HFF-Myc (cell line): ENCODE data around the gene BSX.
A peak's percentile ranks its signal among the peaks of the same experiment; 100 is the strongest.

Source experiments
- DNase-seq: peaks from one replicate; pipeline ENCODE4 v3.0.0-alpha.2; 2011; ENCODE audit warnings: low read depth; ENCODE audit errors: extremely low read depth
- H3K4me3 ChIP-seq: replicated peaks from 2 replicates; pipeline ENCODE4 v1.5.1; 2011; ENCODE audit warnings: low read depth, mild to moderate bottlenecking, control low read depth, low read length
- TF ChIP-seq, protein P1 (sequence below): IDR thresholded peaks from 2 replicates; pipeline ENCODE4 v1.5.1; 2012; ENCODE audit warnings: mild to moderate bottlenecking, low read depth, low read length, control low read depth; ENCODE audit errors: missing control alignments

Gene BSX

GRCh38 chr11:123000721-123001120 is 19.1 kb upstream of the BSX start:
- TF ChIP-seq, protein P1, sequence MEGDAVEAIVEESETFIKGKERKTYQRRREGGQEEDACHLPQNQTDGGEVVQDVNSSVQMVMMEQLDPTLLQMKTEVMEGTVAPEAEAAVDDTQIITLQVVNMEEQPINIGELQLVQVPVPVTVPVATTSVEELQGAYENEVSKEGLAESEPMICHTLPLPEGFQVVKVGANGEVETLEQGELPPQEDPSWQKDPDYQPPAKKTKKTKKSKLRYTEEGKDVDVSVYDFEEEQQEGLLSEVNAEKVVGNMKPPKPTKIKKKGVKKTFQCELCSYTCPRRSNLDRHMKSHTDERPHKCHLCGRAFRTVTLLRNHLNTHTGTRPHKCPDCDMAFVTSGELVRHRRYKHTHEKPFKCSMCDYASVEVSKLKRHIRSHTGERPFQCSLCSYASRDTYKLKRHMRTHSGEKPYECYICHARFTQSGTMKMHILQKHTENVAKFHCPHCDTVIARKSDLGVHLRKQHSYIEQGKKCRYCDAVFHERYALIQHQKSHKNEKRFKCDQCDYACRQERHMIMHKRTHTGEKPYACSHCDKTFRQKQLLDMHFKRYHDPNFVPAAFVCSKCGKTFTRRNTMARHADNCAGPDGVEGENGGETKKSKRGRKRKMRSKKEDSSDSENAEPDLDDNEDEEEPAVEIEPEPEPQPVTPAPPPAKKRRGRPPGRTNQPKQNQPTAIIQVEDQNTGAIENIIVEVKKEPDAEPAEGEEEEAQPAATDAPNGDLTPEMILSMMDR = no peak
- DNase-seq = no peak
- no peak overlapping the region for H3K4me3 ChIP-seq

- DNase-seq = no peak
- no peak overlapping the region for H3K4me3 ChIP-seq
- TF ChIP-seq, protein P1 = no peak
Measured at GRCh38 chr11:122998727-122999366, 17.2 kb upstream of the BSX start.

- no peak overlapping the region for H3K4me3 ChIP-seq
- DNase-seq = no peak
- TF ChIP-seq, protein P1 = no peak
Measured at GRCh38 chr11:122995526-122995925, 13.9 kb upstream of the BSX start.

GRCh38 chr11:122984186-122985011 is 2.8 kb upstream of the BSX start:
- TF ChIP-seq, protein P1 = no peak

GRCh38 chr11:122983438-122984185 is 2.0 kb upstream of the BSX start:
- TF ChIP-seq, protein P1 = no peak
- peak overlapping the region; percentile 35 for H3K4me3 ChIP-seq
- no peak for DNase-seq

More at GRCh38 chr11:122984186-122985011, 2.8 kb upstream of the BSX start:
- no peak for DNase-seq
- H3K4me3 ChIP-seq = peak overlapping the region; percentile 35

- no peak for DNase-seq
- no peak overlapping the region for H3K4me3 ChIP-seq
- TF ChIP-seq, protein P1 = no peak
Measured at GRCh38 chr11:122979815-122980595, 1.6 kb downstream of the BSX start.
